HG03575 (cell line): Measurements from ENCODE around the gene SMPD3.

Experiments
- ATAC-seq: cut with Tn5 transposase; IDR thresholded peaks from one replicate; pipeline ENCODE4 v1.9.1; 2021; ENCODE audit not compliant: unreplicated experiment, insufficient number of reproducible peaks, low FRiP score; ENCODE audit errors: extremely low read depth

Gene SMPD3

DNA sequence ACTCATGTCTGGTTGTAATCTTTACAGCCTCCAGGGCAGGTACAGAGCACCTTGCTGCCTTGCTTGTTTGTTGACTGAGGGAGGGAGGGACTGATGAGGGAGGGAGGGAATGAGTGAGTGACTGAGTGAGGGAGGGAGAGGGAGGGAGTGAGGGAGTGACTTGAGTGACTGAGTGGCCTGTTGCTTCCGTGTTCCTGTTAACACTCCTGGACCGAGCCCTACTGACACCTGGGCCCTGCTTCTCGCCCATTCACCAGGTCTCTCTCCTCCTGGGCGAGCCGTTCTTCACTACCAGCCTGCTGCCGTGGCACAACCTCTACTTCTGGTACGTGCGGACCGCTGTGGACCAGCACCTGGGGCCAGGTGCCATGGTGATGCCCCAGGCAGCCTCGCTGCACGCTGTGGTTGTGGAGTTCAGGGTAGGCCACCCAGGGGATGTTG, 96.3 kb downstream of the SMPD3 start:
- no peak for ATAC-seq

DNA sequence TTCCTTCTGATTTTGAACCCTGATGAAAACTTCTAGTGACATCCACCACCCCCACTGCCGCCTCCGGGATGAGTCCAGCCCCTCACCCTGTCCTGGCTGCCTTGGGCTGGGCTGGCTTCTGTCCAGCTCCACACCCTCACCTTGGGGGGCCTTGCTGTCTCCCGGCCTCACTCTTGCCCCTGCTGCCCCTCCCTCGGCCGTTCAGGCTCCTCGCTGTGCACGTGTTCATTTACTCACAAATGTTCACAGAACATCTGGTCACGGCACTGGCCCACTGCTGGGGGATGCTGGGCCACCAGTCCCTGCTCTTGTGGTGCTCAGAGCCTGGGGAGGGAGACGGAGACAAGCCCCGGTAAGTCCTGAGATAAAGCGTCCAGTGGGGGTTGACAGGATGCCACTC, 96.8 kb downstream of the SMPD3 start:
- ATAC-seq: no peak

DNA sequence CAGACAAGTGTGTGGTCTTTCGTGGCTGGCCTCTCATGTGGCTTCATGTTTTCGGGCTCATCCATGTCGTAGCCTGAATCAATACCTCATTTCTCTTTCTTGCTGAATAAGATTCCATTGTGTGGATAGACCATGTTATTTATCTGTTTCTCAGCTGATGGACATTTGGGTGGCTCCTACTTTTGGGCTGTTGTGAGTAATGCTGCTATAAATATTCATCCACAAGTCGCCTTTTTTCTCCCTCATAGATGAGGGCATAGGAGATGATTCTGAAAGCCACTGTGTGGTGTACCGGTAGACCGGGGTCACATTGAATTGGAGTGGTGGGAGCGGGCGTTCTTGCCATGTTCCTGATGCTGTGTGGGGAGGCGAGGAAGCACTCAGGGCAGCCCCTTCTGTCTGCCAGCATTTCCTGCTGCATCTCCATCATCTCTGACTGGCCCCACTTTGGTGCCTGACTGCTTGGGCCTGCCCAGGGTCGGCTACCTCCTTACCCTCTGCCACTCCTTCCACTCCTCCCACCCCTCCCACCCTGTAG, 97.4 kb downstream of the SMPD3 start:
- ATAC-seq: no peak

DNA sequence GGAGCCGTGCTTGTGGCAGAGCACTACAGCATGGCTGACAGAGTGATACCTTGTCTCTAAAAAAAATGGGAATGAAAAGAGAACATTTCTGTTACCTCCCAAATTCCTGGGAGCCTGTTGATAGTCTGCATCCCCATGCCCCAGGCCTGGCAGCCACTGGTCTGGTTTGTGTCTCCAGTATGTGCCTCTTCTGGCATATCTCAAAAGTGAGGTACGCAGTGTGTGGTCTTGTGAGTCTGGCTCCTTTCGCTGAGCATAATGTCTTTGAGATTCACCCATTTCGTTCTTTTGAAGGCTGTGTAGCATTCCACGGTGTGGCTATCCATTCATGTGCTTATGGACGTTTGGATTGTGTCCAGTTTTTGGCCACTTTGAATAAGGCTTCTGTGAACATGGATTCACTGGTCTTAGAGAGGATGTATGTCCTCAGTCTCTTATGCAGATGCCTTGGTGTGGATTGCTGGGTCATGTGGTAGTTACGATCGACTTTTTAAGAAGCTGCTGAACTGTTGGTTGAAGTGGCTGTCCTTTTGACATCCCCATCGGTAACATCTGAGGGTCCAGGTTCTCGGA, 98.4 kb downstream of the SMPD3 start:
- ATAC-seq: no peak

DNA sequence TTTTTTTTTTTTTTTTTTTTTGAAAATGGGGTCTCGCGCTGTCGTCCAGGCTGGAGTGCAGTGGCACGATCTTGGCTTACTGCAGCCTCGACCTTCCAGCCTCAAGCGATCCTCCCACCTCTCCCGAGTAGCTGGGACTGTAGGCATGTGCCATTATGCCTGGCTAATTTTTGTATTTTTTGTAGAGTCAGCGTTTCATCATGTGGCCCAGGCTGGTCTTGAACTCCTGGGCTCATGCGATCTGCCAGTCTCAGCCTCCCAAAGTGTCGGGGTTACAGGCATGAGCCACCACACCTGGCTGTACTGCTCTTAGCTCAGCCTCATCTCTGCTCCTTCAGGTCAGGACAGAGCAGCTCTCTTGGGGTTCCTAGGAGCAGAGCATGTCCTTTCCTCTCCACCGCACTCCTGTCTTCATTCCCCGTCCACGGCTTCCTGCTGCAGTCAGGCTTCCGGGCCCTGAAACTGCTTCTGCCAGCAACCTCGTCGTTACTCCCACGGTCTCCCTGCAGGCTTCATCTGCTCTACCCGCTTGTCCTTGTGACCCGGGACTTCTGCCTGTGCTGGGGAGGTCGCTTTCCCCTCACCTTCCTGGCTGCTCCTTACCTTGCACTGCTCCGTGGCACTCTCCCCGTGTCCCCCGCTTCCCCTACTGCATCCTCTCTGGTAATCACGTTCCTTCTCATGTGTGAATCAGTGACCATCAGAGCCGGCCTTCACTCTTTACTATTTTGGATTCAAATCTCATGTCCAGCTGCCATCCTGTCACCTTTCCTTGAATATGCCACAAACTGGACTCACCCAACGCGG, 99.5 kb downstream of the SMPD3 start:
- ATAC-seq: no peak

DNA sequence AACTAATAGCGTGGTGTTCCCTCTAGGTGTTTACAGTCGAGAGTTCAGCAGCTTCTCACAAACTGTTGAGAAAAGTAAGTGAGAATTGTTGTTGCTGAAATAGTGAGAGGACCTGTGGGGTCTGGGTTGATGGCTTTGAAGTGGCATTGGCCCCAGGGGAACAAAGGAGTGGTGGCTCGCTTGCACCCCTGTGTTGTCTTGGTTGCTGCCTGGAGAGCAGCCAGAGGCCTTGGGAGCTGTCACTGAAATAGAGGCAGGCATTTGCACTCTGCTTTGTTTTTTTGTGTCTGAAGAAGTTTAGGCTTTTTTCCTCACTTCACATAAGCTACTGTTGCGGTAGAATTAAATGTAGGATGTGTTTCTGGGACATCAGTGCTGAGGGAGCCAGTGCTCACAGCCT, 100.7 kb downstream of the SMPD3 start:
- ATAC-seq: no peak

DNA sequence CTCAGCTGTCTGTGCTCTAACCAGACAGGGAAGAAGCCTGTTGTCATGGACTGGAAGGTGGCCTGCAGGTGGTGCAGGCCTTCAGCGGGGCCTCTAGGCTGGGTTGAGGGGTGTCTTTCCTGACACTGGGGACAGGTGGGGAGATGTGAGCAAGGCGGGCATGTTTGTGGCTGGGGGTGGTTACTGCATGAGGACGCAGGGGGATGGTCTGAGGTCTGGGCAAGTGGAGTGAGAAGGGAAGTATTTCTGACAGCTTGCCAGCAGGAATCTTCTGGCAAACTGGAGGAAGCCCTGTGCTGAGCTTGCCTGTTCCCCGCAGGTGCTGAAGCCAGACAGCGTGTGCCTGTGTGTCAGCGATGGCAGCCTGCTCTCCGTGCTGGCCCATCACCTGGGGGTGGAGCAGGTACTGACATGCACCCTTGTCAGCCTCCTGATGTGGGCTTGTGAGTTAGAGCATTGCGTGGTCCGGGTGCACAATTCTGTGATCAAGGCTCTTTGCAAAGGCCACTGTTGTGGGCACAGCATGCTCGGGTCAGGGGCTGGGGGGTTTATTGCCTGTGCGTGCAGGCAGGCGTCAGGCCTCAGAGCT, 101.3 kb downstream of the SMPD3 start:
- no peak for ATAC-seq

DNA sequence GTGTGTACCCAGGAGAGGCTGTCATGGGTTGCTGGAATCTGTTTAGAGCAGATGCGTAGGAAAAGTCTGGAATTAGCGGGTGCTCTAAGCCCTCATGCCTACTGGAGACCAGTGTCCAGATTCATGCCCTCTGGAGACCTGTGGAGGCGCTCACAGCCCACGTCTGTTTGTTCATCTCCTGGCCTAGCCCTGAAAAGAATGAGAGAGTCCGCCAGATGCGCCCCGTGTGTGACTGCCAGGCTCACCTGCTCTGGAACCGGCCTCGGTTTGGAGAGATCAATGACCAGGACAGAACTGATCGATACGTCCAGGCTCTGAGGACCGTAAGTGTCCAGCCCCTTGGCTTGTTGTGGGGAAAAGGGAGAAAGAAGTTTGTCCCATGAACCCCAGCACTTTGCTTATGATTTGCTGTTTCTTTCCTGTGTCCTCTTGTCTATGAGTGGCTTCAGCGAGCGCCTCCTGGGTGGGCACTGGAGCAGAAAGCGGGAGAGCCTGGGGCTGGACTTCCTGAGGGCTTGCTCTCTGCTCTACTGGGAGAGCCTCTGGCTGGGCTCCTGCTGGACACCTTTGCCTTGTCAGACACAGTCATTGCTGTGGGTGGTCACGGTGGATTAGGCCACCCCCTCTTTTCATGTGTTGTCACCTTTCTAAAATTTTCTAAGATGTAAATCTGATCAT, 102.2 kb downstream of the SMPD3 start:
- no peak for ATAC-seq

DNA sequence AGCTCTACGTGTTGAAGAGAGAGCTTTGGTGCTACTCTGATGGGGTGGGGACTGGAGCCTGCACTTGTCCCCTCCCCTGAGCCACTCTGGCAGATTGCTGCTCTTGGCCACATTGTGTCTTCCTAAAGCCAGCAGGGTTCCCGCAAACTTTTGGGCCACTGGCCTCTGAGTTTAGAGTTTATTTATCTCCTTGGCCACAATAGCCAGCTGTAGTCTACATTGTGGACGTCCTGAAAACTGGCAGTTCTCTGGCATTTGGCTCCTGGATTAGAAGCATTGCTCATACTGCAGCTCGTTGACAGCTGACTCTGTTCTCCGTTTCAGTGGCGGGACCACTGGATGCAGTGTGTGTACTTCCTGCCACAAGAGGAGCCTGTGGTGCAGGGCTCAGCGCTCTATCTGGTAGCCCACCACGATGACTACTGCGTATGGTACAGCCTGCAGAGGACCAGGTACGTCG, 102.9 kb downstream of the SMPD3 start:
- no peak for ATAC-seq

DNA sequence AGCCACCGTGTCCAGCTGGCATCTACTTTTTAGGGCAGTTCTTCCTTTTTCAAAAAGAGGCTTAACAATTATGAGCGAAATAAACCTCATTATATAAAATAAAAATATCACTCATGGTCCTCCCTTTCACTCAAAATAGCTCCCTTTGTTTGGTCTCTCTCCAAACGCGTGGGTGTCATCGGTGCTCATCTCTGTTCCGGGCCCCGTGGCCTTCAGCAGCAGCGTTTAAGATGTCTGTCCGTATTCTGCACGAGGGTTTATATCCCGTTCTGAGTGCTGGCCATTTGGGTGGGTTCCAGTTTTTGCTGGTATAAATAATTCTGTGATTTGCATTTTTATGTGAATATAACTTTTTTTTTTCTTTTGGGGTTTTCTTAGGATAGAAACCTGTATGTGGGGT, 104.1 kb downstream of the SMPD3 start:
- ATAC-seq: no peak

DNA sequence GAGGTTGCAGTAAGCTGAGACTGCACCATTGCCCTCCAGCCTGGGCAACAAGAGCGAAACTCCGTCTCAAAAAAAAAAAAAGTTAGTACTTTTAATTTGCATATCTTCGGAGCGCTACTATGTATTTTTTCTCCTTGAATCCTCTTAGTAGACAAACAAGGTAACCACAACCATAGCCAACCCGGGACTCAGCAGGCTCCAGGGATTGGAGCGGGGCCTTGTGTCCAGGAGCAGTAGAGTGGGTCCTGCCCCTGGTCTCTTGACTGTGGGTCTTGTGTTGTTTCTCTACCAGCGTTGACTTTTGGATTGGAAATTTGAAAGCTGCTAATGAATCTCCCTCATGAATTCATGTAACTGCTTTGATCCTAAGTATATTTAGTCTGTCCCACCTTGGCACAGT, 105.2 kb downstream of the SMPD3 start:
- ATAC-seq: no peak

DNA sequence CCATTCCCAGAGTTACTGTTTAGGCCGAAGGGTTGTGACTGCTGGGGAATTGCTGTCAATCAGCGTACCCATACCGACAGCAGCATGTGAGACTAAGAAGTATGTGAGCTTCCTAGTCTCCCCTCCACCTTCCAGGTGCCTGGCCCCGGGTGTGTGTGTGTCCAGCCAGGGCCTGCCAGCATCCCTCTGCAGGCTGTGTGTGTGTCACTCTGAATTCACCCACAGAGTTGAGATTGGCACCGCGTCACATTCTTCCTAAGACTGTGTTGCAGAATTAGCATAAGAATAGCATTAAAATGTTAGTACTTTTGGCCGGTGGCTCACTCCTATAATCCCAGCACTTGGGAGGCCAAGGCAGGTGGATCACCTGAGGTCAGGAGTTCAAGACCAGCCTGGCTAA, 105.7 kb downstream of the SMPD3 start:
- ATAC-seq: no peak

DNA sequence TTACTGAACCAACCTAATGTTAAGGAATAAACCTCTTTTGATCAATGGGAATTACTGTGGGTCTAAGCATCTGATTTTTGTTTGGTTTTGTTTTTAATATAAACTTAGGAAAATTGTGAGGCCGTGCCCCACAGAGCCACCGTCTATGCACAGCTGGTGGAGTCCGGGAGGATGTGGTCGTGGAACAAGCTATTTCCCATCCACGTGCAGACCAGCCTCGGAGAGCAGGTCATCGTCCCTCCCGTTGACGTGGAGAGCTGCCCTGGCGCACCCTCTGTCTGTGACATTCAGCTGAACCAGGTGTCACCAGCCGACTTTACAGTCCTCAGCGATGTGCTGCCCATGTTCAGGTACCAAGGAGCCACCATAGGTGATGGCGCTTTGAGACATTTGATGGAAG, 109.1 kb downstream of the SMPD3 start:
- no peak for ATAC-seq

DNA sequence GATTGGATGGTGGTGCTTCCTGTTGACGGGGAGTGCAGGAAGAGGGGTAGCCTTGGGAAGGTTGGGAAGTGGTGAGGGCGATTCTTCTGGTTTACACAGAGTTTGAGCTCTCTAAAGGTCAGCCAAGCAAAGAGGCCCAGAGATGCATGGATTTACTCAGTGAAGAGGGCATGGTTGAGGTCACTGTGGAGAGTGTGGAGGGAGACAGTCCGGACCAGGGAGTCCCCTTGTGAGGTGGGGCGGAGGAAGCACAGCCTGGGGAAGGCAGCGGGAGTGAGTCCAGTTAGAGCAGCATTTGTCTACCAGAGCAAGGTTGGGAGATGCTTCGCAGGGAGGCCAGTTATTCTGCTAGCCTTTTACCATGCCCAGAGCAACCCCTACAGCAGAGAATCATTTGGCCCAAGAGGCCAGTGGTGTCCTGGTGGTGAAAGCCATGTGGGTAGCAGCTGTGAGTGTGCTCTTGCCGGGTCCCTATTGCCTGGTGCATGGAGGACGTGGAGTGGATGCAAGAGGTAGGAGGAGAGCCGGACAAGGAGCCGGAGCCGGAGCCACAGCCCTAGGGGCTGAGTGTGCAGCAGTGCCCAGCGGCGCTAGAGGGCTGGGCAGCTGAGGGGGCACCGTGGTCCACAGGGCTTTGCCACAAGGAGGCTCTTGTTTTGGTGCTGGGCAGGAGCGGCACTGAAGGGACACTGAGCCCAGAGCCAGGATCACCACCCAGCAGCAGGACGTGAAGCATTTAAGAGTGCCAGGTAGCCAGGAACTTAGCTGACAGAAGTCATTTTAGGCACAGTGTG, 109.8 kb downstream of the SMPD3 start:
- no peak for ATAC-seq

DNA sequence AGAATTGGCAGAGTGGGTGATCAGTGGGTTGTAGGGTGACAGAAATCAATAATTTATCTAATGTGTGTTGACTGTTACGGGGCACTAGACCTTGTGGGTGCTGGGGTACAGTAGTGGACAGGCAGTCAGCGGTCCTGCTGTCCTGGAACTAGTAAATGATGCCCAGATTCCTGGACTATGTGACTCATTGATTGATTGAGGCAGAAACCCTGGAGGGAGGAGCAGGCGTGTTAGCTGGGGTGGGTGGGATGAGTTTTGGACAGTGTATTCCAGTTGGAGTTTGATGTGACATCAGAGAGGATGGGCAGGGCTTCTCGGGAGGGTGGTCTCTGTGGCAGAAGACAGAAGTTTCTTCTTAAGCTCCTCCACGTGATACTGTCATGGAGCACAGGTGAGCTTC, 113.1 kb downstream of the SMPD3 start:
- ATAC-seq: no peak

DNA sequence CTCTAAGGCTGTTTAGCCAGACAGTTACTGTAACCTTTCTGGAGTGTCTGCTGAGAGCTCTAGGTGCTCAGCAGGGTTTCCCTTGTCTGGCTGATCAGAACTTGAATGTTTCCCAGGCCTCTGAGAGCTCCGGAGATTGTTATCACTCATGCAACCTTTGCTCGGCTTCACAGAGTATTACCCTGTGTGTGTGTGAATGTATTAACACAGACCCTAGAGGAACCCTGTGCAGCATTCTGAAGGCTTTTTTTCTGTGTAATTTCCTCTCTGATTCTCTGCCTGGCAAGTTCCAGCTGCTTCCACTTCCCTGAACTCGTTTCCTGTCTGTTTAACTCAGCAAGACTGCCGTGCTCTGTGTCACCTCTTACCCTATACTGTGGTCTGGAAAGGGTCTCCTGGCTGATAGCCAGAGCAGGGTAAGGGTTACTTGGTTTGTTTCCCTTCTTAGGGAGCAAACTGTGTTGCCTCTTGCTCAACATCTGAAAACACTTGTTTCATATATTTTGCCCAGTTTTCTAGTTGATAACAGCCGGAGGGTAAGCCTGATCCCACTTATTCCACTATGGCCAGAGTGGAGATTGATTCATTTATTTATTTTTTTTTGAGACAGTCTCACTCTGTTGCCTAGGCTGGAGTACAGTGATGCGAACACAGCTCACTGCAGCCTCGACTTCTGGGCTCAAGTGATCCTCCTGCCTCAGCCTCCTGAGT, 115.7 kb downstream of the SMPD3 start:
- no peak for ATAC-seq

DNA sequence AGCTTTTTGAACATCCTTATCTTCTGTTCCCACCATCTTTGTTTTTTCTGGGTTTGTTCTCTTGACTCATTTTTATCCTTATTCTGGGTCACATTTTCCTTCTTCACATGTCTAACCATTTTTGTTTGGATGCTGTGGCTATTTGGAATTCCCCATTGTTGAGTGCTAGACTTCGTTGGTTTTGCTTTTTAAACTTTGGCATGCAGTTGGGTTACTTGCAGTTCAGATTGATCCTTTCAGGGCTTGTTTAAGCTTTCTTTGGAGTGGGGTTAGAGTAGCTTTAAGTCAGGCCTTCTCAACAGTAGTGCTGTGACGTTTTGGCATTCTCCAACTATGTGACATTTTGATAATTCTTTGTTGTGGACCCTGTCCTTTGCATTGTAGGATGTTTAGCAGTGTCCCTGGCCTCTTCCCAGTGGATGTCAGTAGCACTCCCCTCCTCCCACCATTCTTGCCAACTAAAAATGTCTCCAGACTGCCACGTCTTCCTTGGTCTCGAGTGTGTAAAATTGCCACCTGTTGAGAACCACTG, 116.4 kb downstream of the SMPD3 start:
- no peak for ATAC-seq

DNA sequence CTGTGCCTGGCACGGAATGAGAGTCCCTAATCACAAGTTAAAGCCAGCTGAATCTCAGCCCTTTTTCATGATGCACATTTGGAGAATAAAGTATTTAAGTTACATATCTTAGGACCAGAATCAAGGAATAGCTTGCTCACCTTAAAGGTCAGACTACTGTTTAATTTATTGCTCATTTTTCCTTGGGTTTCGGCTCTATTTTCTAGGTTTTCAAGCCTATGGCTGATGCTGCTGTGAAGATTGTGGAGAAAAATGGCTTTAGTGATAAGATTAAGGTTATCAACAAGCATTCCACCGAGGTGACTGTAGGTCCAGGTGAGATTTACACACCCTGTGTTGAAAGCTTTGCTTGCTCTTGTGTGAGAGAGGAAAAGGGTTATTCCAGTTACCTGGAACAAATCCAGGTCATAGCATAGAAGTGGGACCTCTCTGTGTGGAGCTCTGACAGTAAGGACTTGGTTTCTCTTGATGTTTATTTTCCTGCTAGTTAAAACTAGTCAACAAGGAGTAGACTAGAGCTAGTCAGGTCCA, 119.4 kb downstream of the SMPD3 start:
- ATAC-seq: no peak
